AG04450 (cell line): ENCODE results near the gene MAML3. TPM values are rescaled to one million over a fixed set of nuclear protein-coding genes. Genes with fewer than 3 reads are reported as not detected.
A peak's percentile ranks its signal among the peaks of the same experiment; 100 is the strongest.

Experiments used
- CTCF ChIA-PET: fragments of 300-600, 350-600 bp; formaldehyde crosslinking; extraction: SDS; loops from one replicate; lab custom pipeline; 2022; ENCODE audit warnings: antibody characterized with exemption, inconsistent platforms; lab: Charles Lee
- POLR2A ChIA-PET: fragments of 350-600 bp; formaldehyde crosslinking; extraction: SDS; loops from one replicate; lab custom pipeline; 2021; ENCODE audit warnings: antibody characterized with exemption, inconsistent platforms; lab: Yijun Ruan, JAX
- DNase-seq: peaks from one replicate; pipeline ENCODE4 v3.0.0-alpha.2; 2011; ENCODE audit warnings: low read depth, low spot score
- H3K27ac ChIP-seq: one replicate; pipeline ENCODE4 v1.5.1; 2012; ENCODE audit warnings: low read depth, low read length, control low read depth
- H3K27me3 ChIP-seq: one replicate; pipeline ENCODE4 v1.6.0; 2012; ENCODE audit warnings: low read length; ENCODE audit not compliant: control insufficient read depth, insufficient read depth
- H3K4me3 ChIP-seq: 2 replicates; pipeline ENCODE4 v1.5.1; 2011; ENCODE audit warnings: mild to moderate bottlenecking, low read depth, low read length, control low read depth
- H3K9me3 ChIP-seq: 2 replicates; pipeline ENCODE4 v1.5.1; 2012; ENCODE audit warnings: low read length; ENCODE audit not compliant: control insufficient read depth, insufficient read depth
- CTCF ChIP-seq: IDR thresholded peaks from 2 replicates; pipeline ENCODE4 v1.5.1; 2011; ENCODE audit warnings: low read depth, low read length, control low read depth, inconsistent platforms
- polyA plus RNA-seq: library from polyadenylated mRNA; depleted of rRNA; stranded (reverse); fragments of >200 nt; gene quantifications from 2 replicates; pipeline ENCODE4 v1.2.3, GENCODE V29; 2011

The MAML3 gene
- polyA plus RNA-seq, 1 experiment, result 4.1 TPM

DNA sequence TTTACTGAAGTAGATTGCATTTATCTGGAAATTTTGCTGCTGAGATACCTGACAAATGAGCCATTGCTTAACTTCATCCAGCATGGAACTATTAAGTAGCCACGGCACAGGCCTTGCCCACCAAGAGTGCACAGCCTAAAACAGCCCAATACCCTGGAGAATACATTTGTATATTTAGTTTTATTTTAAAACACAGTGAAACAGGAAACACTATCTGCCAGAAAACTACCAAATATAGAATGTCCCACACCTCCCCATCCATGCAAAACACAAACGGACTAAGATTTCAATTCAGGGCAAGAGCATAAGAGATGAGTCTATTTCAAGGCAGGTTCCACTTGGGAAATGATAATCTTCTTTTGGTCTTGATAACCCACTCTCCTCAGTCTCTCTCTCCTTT is 57.1 kb downstream of the MAML3 start:
- H3K27me3 ChIP-seq, result no peaks in the 10 kb centered on the region
- H3K9me3 ChIP-seq, result no peaks in the 10 kb centered on the region
- DNase-seq, result no peak
- ChIA-PET CTCF (interaction anchor here (0.8 to 1.5 kb wide), 2 partner anchors 157 to 439 kb away, joined by 3 to 4 read pairs; no protein-coding TSS in a partner anchor), POLR2A (no interaction called here)
- H3K4me3 ChIP-seq, result no peak overlapping the region
- TF ChIP-seq CTCF, result no peak
- H3K27ac ChIP-seq, result no peak overlapping the region

DNA sequence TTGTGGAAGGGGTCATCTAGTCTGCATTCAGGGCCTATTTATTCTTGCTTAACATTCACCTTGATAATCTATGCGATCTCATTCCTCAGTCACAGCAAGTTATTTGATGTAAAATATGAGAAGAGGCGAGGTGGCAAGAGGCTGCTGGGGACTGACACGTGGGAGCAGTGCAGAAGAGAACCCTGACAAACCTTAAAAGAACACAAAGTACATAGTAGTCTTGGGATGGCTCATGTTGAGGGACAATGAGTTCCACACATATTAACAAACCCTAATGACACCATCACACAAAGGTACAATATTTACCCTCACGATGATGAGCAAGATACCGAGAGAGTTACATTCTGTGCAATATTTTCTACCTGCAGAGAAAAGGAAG is 57.5 kb downstream of the MAML3 start:
- no peak for DNase-seq
- no peak for TF ChIP-seq CTCF
- POLR2A ChIA-PET, result no interaction called here
- no peak overlapping the region for H3K27ac ChIP-seq
- H3K4me3 ChIP-seq, result no peak overlapping the region
- CTCF ChIA-PET, result no interaction called here
- H3K9me3 ChIP-seq, result no peaks in the 10 kb centered on the region
- no peaks in the 10 kb centered on the region for H3K27me3 ChIP-seq

GRCh38 chr4:140095694-140096482 is 58.1 kb downstream of the MAML3 start:
- TF ChIP-seq CTCF, result no peak
- ChIA-PET CTCF (interaction anchor here (1.4 kb wide), 1 partner anchor 264 kb away, joined by 5 read pairs; no protein-coding TSS in a partner anchor), POLR2A (interaction anchor here (0.6 kb wide), 1 partner anchor 579 kb away, joined by 5 read pairs; no protein-coding TSS in a partner anchor)
- Histone ChIP-seq H3K27me3 (no peaks in the 10 kb centered on the region), H3K27ac (peak overlapping the region; percentile 82), H3K4me3 (no peak overlapping the region), H3K9me3 (no peaks in the 10 kb centered on the region)
- DNase-seq, result peak; percentile 87

DNA sequence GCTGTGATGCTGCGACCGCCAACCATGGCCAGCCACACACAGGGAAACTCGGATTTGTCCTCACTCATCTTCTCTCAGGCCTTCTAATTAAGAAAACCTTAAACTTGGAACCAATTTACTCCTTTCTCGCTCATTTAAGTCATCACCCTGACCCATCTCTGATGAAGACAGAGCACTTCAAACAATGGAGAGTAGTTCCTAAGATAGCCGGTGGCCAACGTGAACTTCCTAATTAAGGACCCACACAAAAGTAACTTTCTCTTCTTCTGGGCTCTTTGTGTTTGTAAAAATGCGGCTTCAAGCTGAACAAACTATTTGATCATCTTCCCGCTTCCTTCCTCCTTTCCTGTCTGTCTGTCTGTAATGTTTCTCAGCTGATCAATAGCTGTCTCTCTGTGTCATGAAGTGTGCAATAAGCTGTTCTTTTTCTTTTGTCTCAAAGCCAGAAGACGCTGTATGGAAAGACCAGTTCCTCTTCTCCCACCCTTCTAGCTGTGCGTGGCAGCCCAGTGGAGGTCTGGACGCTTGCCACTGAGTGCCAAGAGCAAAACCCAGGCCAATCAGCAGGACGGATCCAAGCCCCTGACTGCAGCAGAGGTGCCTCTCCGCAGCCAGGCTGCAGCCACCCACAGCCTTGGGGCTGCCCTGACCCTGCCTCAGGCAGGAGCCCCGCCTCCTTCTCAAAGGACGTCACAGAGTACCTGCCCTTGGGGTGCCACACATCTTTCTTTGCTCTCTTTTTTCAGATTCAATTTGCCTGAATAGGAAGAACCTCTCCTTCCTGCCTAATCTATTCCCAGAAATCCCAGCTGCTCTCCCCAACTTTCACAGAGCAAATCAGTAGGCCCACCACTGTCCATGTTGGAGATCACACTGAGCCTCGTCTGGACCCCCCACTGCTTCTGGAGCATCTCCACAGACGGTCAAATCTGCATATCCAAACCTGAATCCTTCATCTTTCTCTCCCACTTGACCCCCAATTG is 59.3 kb downstream of the MAML3 start:
- no peak for TF ChIP-seq CTCF

More for the DNA sequence above, 59.3 kb downstream of the MAML3 start:
- no peak overlapping the region; the same call in 1 of the 2 replicates for H3K4me3 ChIP-seq
- ChIA-PET CTCF (interaction anchor here (0.5 to 1.4 kb wide), 2 partner anchors 211 to 265 kb away, joined by 5 to 11 read pairs; no protein-coding TSS in a partner anchor), POLR2A (no interaction called here)
- no peaks in the 10 kb centered on the region for H3K27me3 ChIP-seq
- H3K9me3 ChIP-seq, result no peaks in the 10 kb centered on the region
- H3K27ac ChIP-seq, result peak overlapping the region; percentile 82
- DNase-seq, result no peak
